T1000 (cell line): ENCODE data around the gene SYNJ1.
"Not testable (repeated sequence)": the region's sequence is repeated elsewhere in the genome, so short reads cannot be mapped to it uniquely, and the experiment has no call there.

ENCODE experiments used
- DNase-seq: peaks from one replicate; lab custom pipeline; 2025; ENCODE audit warnings: mixed read lengths; lab: John Stamatoyannopoulos, UW

SYNJ1 gene

GRCh38 chr21:32612075-32612998, 115.5 kb downstream of the SYNJ1 start, which contains the start of gene CFAP298:
TSS of gene CFAP298 (minus strand) at chr21:32612377. CDS start at chr21:32612243, 134 bp downstream.
- DNase-seq: peak; percentile 88

- no peak for DNase-seq
Measured at GRCh38 chr21:32611471-32611997, 116.3 kb downstream of the SYNJ1 start.

GRCh38 chr21:32610940-32611339, 116.9 kb downstream of the SYNJ1 start:
- DNase-seq: not testable (repeated sequence)

GRCh38 chr21:32608851-32609250, 119.0 kb downstream of the SYNJ1 start:
- DNase-seq: no peak

- no peak for DNase-seq
Measured at GRCh38 chr21:32605469-32605868, 122.3 kb downstream of the SYNJ1 start.

GRCh38 chr21:32604464-32604863, 123.3 kb downstream of the SYNJ1 start:
- DNase-seq: no peak

GRCh38 chr21:32603131-32603530, 124.7 kb downstream of the SYNJ1 start:
- no peak for DNase-seq

- no peak for DNase-seq
Measured at GRCh38 chr21:32602099-32602498, 125.7 kb downstream of the SYNJ1 start.

GRCh38 chr21:32599526-32599925, 128.3 kb downstream of the SYNJ1 start:
- no peak for DNase-seq

GRCh38 chr21:32599091-32599490, 128.7 kb downstream of the SYNJ1 start:
- DNase-seq: no peak

GRCh38 chr21:32597205-32597604, 130.6 kb downstream of the SYNJ1 start:
- DNase-seq: peak; percentile 66

GRCh38 chr21:32595431-32595830, 132.4 kb downstream of the SYNJ1 start:
- DNase-seq: no peak

- no peak for DNase-seq
Measured at GRCh38 chr21:32593690-32594089, 134.1 kb downstream of the SYNJ1 start.

- no peak for DNase-seq
Measured at GRCh38 chr21:32592929-32593502, 134.8 kb downstream of the SYNJ1 start.

- no peak for DNase-seq
Measured at GRCh38 chr21:32590130-32590529, 137.7 kb downstream of the SYNJ1 start.

- DNase-seq: no peak
Measured at GRCh38 chr21:32587651-32588050, 140.2 kb downstream of the SYNJ1 start.

GRCh38 chr21:32587120-32587519, 140.7 kb downstream of the SYNJ1 start:
- no peak for DNase-seq

GRCh38 chr21:32585970-32586369, 141.8 kb downstream of the SYNJ1 start:
- no peak for DNase-seq

GRCh38 chr21:32585042-32585710, 142.6 kb downstream of the SYNJ1 start, which contains the start of gene TCP10L:
TSS of gene TCP10L (minus strand) at chr21:32585523. CDS start at chr21:32584304, 1,219 bp downstream.
- DNase-seq: no peak

GRCh38 chr21:32584472-32584871, 143.3 kb downstream of the SYNJ1 start:
- no peak for DNase-seq

- no peak for DNase-seq
Measured at GRCh38 chr21:32581732-32582131, 146.1 kb downstream of the SYNJ1 start.

- no peak for DNase-seq
Measured at GRCh38 chr21:32580949-32581348, 146.9 kb downstream of the SYNJ1 start.
